GM10266 (cell line): Measurements from ENCODE around the gene OSBPL9.
"Not testable (repeated sequence)": the region's sequence is repeated elsewhere in the genome, so short reads cannot be mapped to it uniquely, and the experiment has no call there.

Experiments
- DNase-seq: peaks from one replicate; pipeline ENCODE4 v3.0.0; 2012; ENCODE audit errors: extremely low spot score
- CTCF ChIP-seq: IDR thresholded peaks from 2 replicates; pipeline ENCODE4 v1.5.1; 2012; ENCODE audit warnings: mild to moderate bottlenecking, low read depth; ENCODE audit not compliant: control insufficient read depth, insufficient read depth; ENCODE audit errors: missing control alignments

The OSBPL9 gene

GRCh38 chr1:51731998-51732397 is 115.1 kb downstream of the OSBPL9 start:
- no peak for TF ChIP-seq CTCF
- no peak for DNase-seq

- no peak for DNase-seq
- no peak for TF ChIP-seq CTCF
These were observed 116.0 kb downstream of the OSBPL9 start for GRCh38 chr1:51732701-51733425.

- DNase-seq: not testable (repeated sequence)
These were observed 116.5 kb downstream of the OSBPL9 start for GRCh38 chr1:51733426-51733774.

GRCh38 chr1:51733793-51734522 is 117.1 kb downstream of the OSBPL9 start:
- no peak for TF ChIP-seq CTCF
- no peak for DNase-seq

GRCh38 chr1:51734896-51735745 is 118.2 kb downstream of the OSBPL9 start:
- TF ChIP-seq CTCF: no peak
- no peak for DNase-seq

GRCh38 chr1:51735746-51736254 is 118.9 kb downstream of the OSBPL9 start:
- no peak for TF ChIP-seq CTCF
- no peak for DNase-seq

- DNase-seq: no peak
- TF ChIP-seq CTCF: no peak
These were observed 119.8 kb downstream of the OSBPL9 start for GRCh38 chr1:51736702-51737101.
